ENCODE measurements around the gene FRMD8.

FRMD8 gene

DNA sequence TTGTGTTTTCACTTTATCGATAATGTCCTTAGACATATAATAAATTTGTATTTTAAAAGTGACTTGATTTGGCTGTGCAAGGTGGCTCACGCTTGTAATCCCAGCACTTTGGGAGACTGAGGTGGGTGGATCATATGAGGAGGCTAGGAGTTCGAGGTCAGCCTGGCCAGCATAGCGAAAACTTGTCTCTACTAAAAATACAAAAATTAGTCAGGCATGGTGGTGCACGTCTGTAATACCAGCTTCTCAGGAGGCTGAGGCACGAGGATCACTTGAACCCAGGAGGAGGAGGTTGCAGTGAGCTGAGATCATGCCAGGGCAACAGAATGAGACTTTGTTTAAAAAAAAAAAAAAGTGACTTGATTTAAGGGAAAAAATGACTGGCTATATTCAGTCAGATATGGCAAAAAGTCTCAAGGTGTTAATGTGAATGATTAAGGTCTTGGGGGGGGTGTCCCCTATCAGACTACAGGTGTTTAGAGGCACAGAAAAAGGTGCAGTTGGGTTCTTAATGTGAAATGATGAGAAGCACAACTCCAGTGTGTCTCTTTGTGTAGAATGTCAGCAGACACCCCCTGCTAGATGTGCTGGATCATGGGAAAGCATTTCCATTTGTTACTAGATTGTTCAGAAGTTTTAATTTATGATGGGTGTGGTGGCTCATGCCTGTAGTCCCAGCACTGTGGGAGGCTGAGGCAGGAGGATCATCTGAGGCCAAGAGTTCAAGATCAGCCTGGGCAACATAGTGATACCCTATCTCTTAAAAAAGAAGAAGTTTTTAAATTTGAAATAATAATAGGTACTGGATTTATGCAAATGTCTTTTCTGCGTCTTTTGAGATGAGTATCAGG lies 53.1 kb downstream of the FRMD8 start:
- Histone ChIP-seq H3K4me1 (ENCODE audit: control insufficient read depth, insufficient read depth, low read length) (no peaks in the 10 kb centered on the region; the same call in 1 of the 2 replicates), H3K27ac (ENCODE audit: low read length) (no peak overlapping the region)

GRCh38 chr11:65440831-65441499 lies 54.5 kb downstream of the FRMD8 start:
- Histone ChIP-seq H3K9me3 (ENCODE audit: control insufficient read depth, insufficient read depth, low read length) (no peaks in the 10 kb centered on the region), H3K4me3 (ENCODE audit: low read length) (no peak overlapping the region), H3K4me1 (ENCODE audit: control insufficient read depth, insufficient read depth, low read length) (no peaks in the 10 kb centered on the region; the same call in 1 of the 2 replicates), H3K27me3 (ENCODE audit: control insufficient read depth, insufficient read depth, low read length) (no peaks in the 10 kb centered on the region), H3K27ac (ENCODE audit: low read length) (no peak overlapping the region), H3K36me3 (ENCODE audit: control insufficient read depth, insufficient read depth, low read length) (no peaks in the 10 kb centered on the region)
- no peak for DNase-seq (ENCODE audit: low read depth, low spot score)
- WGBS (ENCODE audit: insufficient coverage, insufficient read length), result no CpG with 5 or more reads among the region's 8 CpGs

More for the DNA sequence above, 53.1 kb downstream of the FRMD8 start:
- no peaks in the 10 kb centered on the region for H3K9me3 ChIP-seq (ENCODE audit: control insufficient read depth, insufficient read depth, low read length)
- H3K27me3 ChIP-seq (ENCODE audit: control insufficient read depth, insufficient read depth, low read length), result no peaks in the 10 kb centered on the region
- H3K4me3 ChIP-seq (ENCODE audit: low read length), result no peak overlapping the region
- WGBS (ENCODE audit: insufficient coverage, insufficient read length), result no CpG with 5 or more reads among the region's 7 CpGs
- no peak for DNase-seq (ENCODE audit: low read depth, low spot score)
- H3K36me3 ChIP-seq (ENCODE audit: control insufficient read depth, insufficient read depth, low read length), result no peaks in the 10 kb centered on the region

GRCh38 chr11:65442842-65443331 lies 56.5 kb downstream of the FRMD8 start:
- Histone ChIP-seq H3K27ac (ENCODE audit: low read length) (no peak overlapping the region), H3K36me3 (ENCODE audit: control insufficient read depth, insufficient read depth, low read length) (no peaks in the 10 kb centered on the region), H3K4me1 (ENCODE audit: control insufficient read depth, insufficient read depth, low read length) (no peaks in the 10 kb centered on the region; the same call in 1 of the 2 replicates), H3K9me3 (ENCODE audit: control insufficient read depth, insufficient read depth, low read length) (no peaks in the 10 kb centered on the region), H3K4me3 (ENCODE audit: low read length) (no peak overlapping the region), H3K27me3 (ENCODE audit: control insufficient read depth, insufficient read depth, low read length) (no peaks in the 10 kb centered on the region)
- WGBS (ENCODE audit: insufficient coverage, insufficient read length), result no CpG with 5 or more reads among the region's 9 CpGs
- DNase-seq (ENCODE audit: low read depth, low spot score), result no peak

DNA sequence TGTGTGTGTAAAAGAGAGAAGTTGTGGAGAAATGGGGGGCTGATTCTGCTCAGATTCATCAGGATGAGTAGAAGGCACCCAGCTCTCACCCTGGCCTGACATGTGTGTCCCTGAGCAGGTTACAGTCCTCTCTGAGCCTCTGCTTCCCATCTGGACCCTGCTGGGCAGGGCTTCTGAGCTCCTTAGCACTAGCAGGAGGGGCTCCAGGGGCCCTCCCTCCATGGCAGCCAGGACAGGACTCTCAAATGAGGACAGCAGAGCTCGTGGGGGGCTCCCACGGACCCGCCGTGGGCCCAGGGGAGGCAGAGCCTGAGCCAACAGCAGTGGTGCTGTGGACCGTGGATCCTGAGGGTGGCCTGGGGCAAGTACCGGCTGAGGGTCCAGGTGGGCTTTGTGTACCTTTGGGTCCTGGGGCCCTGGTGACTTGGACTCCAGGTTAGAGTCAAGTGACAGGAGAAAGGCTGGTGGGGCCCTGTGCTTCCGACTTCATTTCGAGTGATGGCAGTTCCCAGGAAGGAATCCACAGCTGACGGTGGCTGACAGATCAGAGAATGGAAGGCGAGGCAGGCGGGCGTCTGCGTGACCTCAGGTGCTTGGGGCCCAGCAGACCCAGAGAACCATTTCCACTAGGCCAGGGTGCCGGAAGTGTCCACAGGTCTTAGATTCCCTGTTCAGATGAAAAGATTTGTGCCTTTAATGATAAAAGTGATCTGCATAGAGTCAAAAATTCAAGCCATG lies 58.0 kb downstream of the FRMD8 start:
- WGBS (ENCODE audit: insufficient coverage, insufficient read length), result no CpG with 5 or more reads among the region's 14 CpGs
- Histone ChIP-seq H3K36me3 (ENCODE audit: control insufficient read depth, insufficient read depth, low read length) (no peaks in the 10 kb centered on the region), H3K27me3 (ENCODE audit: control insufficient read depth, insufficient read depth, low read length) (no peaks in the 10 kb centered on the region), H3K9me3 (ENCODE audit: control insufficient read depth, insufficient read depth, low read length) (no peaks in the 10 kb centered on the region), H3K27ac (ENCODE audit: low read length) (no peak overlapping the region), H3K4me1 (ENCODE audit: control insufficient read depth, insufficient read depth, low read length) (no peaks in the 10 kb centered on the region; the same call in 1 of the 2 replicates), H3K4me3 (ENCODE audit: low read length) (no peak overlapping the region)
- no peak for DNase-seq (ENCODE audit: low read depth, low spot score)

DNA sequence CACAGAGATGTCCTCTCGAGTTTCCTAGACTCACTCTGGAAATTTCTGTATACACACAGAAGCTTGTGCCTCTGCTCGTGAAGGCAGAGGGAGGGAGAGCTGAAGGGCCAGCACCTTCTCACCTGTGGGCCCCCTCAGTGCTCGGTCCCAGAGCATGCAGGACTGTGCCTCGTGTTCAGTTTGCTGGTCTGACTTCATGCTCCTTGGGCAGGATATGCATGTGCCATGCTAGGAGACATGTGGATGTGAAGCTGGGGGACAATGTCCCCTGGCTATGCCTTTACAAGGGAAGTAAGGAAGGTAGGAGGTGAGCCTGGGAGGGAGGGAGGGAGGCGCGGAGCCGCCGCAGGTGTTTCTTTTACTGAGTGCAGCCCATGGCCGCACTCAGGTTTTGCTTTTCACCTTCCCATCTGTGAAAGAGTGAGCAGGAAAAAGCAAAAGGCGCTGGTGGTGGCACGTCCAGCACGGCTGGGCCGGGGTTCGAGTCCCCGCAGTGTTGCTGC lies 58.7 kb downstream of the FRMD8 start:
- no peak overlapping the region for H3K27ac ChIP-seq (ENCODE audit: low read length)
- no peak for DNase-seq (ENCODE audit: low read depth, low spot score)
- H3K4me3 ChIP-seq (ENCODE audit: low read length), result no peak overlapping the region
- no peaks in the 10 kb centered on the region for H3K27me3 ChIP-seq (ENCODE audit: control insufficient read depth, insufficient read depth, low read length)
- WGBS (ENCODE audit: insufficient coverage, insufficient read length), result no CpG with 5 or more reads among the region's 15 CpGs
- H3K36me3 ChIP-seq (ENCODE audit: control insufficient read depth, insufficient read depth, low read length), result no peaks in the 10 kb centered on the region
- no peaks in the 10 kb centered on the region; the same call in 1 of the 2 replicates for H3K4me1 ChIP-seq (ENCODE audit: control insufficient read depth, insufficient read depth, low read length)
- H3K9me3 ChIP-seq (ENCODE audit: control insufficient read depth, insufficient read depth, low read length), result no peaks in the 10 kb centered on the region

DNA sequence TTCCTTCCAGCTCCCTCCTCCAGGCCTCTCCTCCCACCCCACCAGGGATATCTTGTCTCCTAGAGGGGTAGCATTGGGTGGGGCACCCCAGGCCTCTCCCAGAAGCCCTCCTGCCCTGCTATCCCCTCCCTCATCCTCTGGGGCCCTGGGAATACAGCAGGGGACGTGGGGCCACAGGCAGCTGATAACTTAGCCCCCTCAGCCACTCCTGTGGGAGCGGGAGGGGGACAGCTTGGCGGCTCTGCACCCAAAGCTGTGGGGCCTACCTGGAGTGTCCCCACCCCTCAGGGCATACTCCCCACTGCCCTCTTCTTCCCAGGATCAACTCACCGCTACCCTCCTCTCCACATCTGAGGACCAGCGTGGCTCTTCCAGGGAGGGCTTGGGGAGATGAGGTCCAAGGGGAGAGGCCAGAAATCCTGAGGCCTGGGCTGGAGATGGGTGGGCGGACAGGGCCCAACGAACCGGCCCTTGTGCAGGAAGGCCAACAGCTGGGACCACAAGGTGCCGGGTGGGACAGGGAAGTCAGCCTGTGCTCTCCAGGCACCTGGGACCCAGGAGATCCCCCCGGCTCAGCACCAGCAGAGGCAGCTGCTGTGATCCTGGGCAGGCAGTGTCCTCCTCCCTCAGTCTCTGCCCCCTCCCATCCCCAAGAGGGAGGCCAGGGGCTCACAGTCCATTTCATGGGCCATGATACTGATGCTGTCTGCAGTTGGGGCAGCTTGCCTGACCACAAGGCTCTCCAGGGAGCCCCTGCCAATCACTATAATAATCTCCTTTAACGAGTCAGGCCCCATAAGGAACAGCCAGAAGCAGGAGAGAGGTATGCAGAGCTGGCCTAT lies 59.4 kb downstream of the FRMD8 start:
- WGBS (ENCODE audit: insufficient coverage, insufficient read length), result no CpG with 5 or more reads among the region's 11 CpGs
- no peaks in the 10 kb centered on the region; the same call in 1 of the 2 replicates for H3K4me1 ChIP-seq (ENCODE audit: control insufficient read depth, insufficient read depth, low read length)
- no peaks in the 10 kb centered on the region for H3K36me3 ChIP-seq (ENCODE audit: control insufficient read depth, insufficient read depth, low read length)
- H3K27me3 ChIP-seq (ENCODE audit: control insufficient read depth, insufficient read depth, low read length), result no peaks in the 10 kb centered on the region
- H3K27ac ChIP-seq (ENCODE audit: low read length), result no peak overlapping the region
- no peak for DNase-seq (ENCODE audit: low read depth, low spot score)
- H3K9me3 ChIP-seq (ENCODE audit: control insufficient read depth, insufficient read depth, low read length), result no peaks in the 10 kb centered on the region
- H3K4me3 ChIP-seq (ENCODE audit: low read length), result no peak overlapping the region

DNA sequence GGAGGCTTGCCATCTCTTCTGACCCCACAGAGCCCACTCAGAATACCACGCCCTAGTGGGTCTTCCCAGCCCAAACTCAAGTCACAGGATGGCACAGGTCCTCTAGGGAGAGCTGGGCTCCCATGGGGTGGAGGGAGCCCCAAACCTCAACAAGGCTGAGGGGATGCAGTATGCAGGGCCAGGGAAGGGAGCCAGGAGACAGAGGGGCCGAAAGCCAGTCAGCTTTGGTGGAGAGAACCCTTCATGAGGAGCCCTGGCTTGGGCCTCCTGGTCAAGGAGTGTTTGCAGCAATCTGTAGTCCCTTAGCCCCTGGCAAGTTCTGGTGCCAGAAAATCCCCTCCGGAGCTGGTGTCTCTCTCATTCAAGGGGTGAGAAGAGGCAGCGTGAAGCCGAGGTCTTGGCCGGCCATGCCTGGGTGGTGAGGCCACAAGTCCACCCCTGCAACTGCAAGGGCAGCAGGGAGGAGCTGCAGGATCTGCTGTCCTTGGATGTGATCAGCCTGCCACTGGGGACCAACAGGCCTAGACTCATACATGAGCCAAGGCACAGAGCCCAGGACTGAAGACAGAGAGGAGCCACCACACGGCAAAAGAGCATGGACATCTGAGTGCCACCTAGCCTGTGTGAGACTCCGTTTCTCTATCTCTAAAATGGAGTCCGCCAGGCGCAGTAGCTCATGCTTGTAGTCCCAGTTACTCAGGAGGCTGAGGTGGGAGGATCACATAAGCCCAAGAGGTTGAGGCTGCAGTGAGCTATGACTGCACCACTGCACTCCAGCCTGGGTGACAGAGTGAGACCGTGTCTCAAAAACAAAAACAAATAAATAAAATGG lies 60.2 kb downstream of the FRMD8 start:
- no peak overlapping the region for H3K4me3 ChIP-seq (ENCODE audit: low read length)
- no peaks in the 10 kb centered on the region for H3K9me3 ChIP-seq (ENCODE audit: control insufficient read depth, insufficient read depth, low read length)
- H3K27me3 ChIP-seq (ENCODE audit: control insufficient read depth, insufficient read depth, low read length), result no peaks in the 10 kb centered on the region
- DNase-seq (ENCODE audit: low read depth, low spot score), result no peak
- no peak overlapping the region for H3K27ac ChIP-seq (ENCODE audit: low read length)
- WGBS (ENCODE audit: insufficient coverage, insufficient read length), result no CpG with 5 or more reads among the region's 11 CpGs
- H3K36me3 ChIP-seq (ENCODE audit: control insufficient read depth, insufficient read depth, low read length), result no peaks in the 10 kb centered on the region
- H3K4me1 ChIP-seq (ENCODE audit: control insufficient read depth, insufficient read depth, low read length), result no peaks in the 10 kb centered on the region; the same call in 1 of the 2 replicates

DNA sequence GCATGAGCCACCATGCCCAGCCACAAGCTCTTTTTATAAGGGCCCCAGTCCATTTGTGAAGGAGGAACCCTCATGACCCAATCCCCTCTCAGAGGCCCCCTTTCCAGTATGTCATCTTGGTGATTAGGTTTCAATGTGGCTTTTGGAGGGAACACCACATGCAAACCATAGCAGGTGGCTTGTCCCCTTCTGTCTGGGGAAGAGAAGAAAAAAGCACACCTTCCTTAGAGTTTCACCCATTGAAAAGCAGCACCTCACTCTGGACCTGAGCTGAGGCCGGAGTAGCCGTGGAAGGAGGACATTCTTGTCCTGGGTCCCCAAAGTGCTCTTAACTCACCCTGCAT lies 61.6 kb downstream of the FRMD8 start:
- Histone ChIP-seq H3K27ac (ENCODE audit: low read length) (no peak overlapping the region), H3K4me3 (ENCODE audit: low read length) (no peak overlapping the region), H3K9me3 (ENCODE audit: control insufficient read depth, insufficient read depth, low read length) (no peaks in the 10 kb centered on the region), H3K4me1 (ENCODE audit: control insufficient read depth, insufficient read depth, low read length) (no peaks in the 10 kb centered on the region), H3K36me3 (ENCODE audit: control insufficient read depth, insufficient read depth, low read length) (no peaks in the 10 kb centered on the region), H3K27me3 (ENCODE audit: control insufficient read depth, insufficient read depth, low read length) (no peaks in the 10 kb centered on the region)
- DNase-seq (ENCODE audit: low read depth, low spot score), result no peak
- WGBS (ENCODE audit: insufficient coverage, insufficient read length), result no CpG with 5 or more reads among the region's 2 CpGs

DNA sequence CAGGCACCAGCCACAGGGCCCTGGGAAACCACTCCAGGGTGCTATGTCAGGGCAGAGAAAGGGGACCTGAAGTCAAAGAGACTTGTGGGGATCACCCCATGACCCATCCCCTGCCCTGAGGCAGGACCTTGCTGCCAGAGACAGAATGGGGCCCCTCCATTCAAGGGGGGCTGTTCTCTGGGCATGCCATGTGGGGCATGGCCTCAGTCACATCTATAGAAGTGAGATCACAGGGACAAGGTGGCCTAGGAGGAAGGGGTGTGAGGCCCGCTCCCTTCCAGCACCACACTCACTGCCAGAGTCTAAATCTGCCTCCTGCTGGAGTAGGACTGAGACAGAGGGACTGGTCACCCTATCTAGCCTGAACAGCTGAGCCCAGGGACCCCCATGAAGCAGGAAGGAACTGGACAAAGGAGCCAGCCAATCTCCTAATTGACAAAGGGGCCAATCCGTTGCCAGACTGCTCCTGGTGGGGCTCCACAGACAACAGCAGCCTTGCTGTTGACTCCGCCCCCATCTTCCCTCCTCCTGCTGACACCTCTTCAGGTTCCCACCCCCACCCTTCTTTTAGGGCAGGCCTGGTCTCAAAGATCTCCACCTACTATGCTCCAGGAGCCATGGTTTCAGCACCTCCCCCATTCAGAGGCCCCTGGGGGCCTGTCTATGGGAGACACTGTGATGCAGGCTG lies 62.1 kb downstream of the FRMD8 start:
- Histone ChIP-seq H3K4me1 (ENCODE audit: control insufficient read depth, insufficient read depth, low read length) (no peaks in the 10 kb centered on the region), H3K27ac (ENCODE audit: low read length) (no peak overlapping the region), H3K27me3 (ENCODE audit: control insufficient read depth, insufficient read depth, low read length) (no peaks in the 10 kb centered on the region), H3K4me3 (ENCODE audit: low read length) (no peak overlapping the region), H3K9me3 (ENCODE audit: control insufficient read depth, insufficient read depth, low read length) (no peaks in the 10 kb centered on the region), H3K36me3 (ENCODE audit: control insufficient read depth, insufficient read depth, low read length) (no peaks in the 10 kb centered on the region)
- WGBS (ENCODE audit: insufficient coverage, insufficient read length), result no CpG with 5 or more reads among the region's 3 CpGs
- DNase-seq (ENCODE audit: low read depth, low spot score), result no peak
